ENCODE measurements around the gene PCSK2. TPM values are rescaled to one million over a fixed set of nuclear protein-coding genes. Genes with fewer than 3 reads are reported as not detected.

The PCSK2 gene
- total and polyA plus RNA-seq, 4 donors, result 0.08 to 0.14 (median 0.09) TPM; not detected in 1

GRCh38 chr20:17248224-17248623 lies 21.4 kb downstream of the PCSK2 start:
- Histone ChIP-seq H3K4me1 (ENCODE audit: control insufficient read depth in 4 of 4, insufficient read depth in 4 of 4, low read length in 3 of 4) (no peaks in the 10 kb centered on the region), H3K9ac (ENCODE audit: low read depth in 1 of 2, low read length in 2 of 2) (no peak overlapping the region), H3K9me3 (ENCODE audit: control insufficient read depth in 4 of 4, low read length in 3 of 4) (no peaks in the 10 kb centered on the region), H3K27ac (ENCODE audit: low read depth in 1 of 2, low read length in 2 of 2) (no peak overlapping the region), H3K4me3 (ENCODE audit: low read depth in 1 of 3, low read length in 3 of 3) (no peak overlapping the region), H3K36me3 (ENCODE audit: control insufficient read depth in 4 of 4, insufficient read depth in 3 of 4, low read depth in 1 of 4, low read length in 3 of 4) (no peaks in the 10 kb centered on the region), H3K27me3 (ENCODE audit: control insufficient read depth in 4 of 4, insufficient read depth in 4 of 4, low read length in 3 of 4) (no peaks in the 10 kb centered on the region)
- DNase-seq (ENCODE audit: low spot score), result no peak
- TF ChIP-seq FOXA1 (IDR thresholded peaks at IDR 0.05), result no peak
- TF ChIP-seq GABPA (IDR thresholded peaks at IDR 0.05 in 1 of 2, conservative IDR thresholded peaks at IDR 0.05 in 1 of 2), result no peak
- no peak for TF ChIP-seq EGR1 (IDR thresholded peaks at IDR 0.05; ENCODE audit: low read depth in 2 of 2)
- TF ChIP-seq TAF1 (conservative IDR thresholded peaks at IDR 0.05), result no peak
- no peak for TF ChIP-seq HNF4G (IDR thresholded peaks at IDR 0.05)
- TF ChIP-seq ATF3 (IDR thresholded peaks at IDR 0.05), result no peak
- TF ChIP-seq RXRA (IDR thresholded peaks at IDR 0.05), result no peak
- no peak for TF ChIP-seq SP1 (IDR thresholded peaks at IDR 0.05)
- no peak for TF ChIP-seq RAD21 (IDR thresholded peaks at IDR 0.05)
- no peak for TF ChIP-seq MAX (IDR thresholded peaks at IDR 0.05)
- no peak for TF ChIP-seq ZBTB33 (IDR thresholded peaks at IDR 0.05)
- no peak for TF ChIP-seq CTCF (IDR thresholded peaks at IDR 0.05; ENCODE audit: low read depth, low read length, missing input control)
- no peak for TF ChIP-seq YY1 (IDR thresholded peaks at IDR 0.05)
- TF ChIP-seq REST (IDR thresholded peaks at IDR 0.05), result no peak
- TF ChIP-seq NR2F2 (IDR thresholded peaks at IDR 0.05), result no peak
- TF ChIP-seq HNF4A (conservative IDR thresholded peaks at IDR 0.05), result no peak
- no peak for TF ChIP-seq FOXA2 (IDR thresholded peaks at IDR 0.05)
- WGBS, result 75% methylated on average over 3 of the region's 3 CpGs

- H3K9me3 ChIP-seq (ENCODE audit: control insufficient read depth in 4 of 4, low read length in 3 of 4), result no peaks in the 10 kb centered on the region
- no peaks in the 10 kb centered on the region for H3K36me3 ChIP-seq (ENCODE audit: control insufficient read depth in 4 of 4, insufficient read depth in 3 of 4, low read depth in 1 of 4, low read length in 3 of 4)
- no peak overlapping the region for H3K4me3 ChIP-seq (ENCODE audit: low read depth in 1 of 3, low read length in 3 of 3)
- TF ChIP-seq RAD21 (IDR thresholded peaks at IDR 0.05) (no peak), RXRA (IDR thresholded peaks at IDR 0.05) (no peak), MAX (IDR thresholded peaks at IDR 0.05) (no peak), HNF4A (conservative IDR thresholded peaks at IDR 0.05) (no peak), REST (IDR thresholded peaks at IDR 0.05) (no peak), TAF1 (conservative IDR thresholded peaks at IDR 0.05) (no peak), FOXA1 (IDR thresholded peaks at IDR 0.05) (no peak)
- no peaks in the 10 kb centered on the region for H3K27me3 ChIP-seq (ENCODE audit: control insufficient read depth in 4 of 4, insufficient read depth in 4 of 4, low read length in 3 of 4)
- no peak overlapping the region for H3K27ac ChIP-seq (ENCODE audit: low read depth in 1 of 2, low read length in 2 of 2)
- 15% methylated on average over 3 of the region's 3 CpGs for WGBS
- H3K4me1 ChIP-seq (ENCODE audit: control insufficient read depth in 4 of 4, insufficient read depth in 4 of 4, low read length in 3 of 4), result no peaks in the 10 kb centered on the region
- no peak overlapping the region for H3K9ac ChIP-seq (ENCODE audit: low read depth in 1 of 2, low read length in 2 of 2)
- DNase-seq (ENCODE audit: low spot score), result no peak
These were observed 35.9 kb downstream of the PCSK2 start for GRCh38 chr20:17262786-17263185.

All from liver (tissue), 9 donors.